NCI-H226 (cell line): ENCODE measurements around the gene ZFC3H1.

ENCODE experiments used
- DNase-seq: peaks from one replicate; pipeline ENCODE4 v3.0.0-alpha.2; 2015

Gene ZFC3H1

GRCh38 chr12:71636704-71637115 is 26.9 kb downstream of the ZFC3H1 start:
- peak; percentile 33 for DNase-seq

GRCh38 chr12:71627438-71628002 is 36.1 kb downstream of the ZFC3H1 start:
- DNase-seq = no peak

GRCh38 chr12:71626768-71627167 is 36.9 kb downstream of the ZFC3H1 start:
- no peak for DNase-seq

- DNase-seq = no peak
Observed at GRCh38 chr12:71626098-71626497, 37.5 kb downstream of the ZFC3H1 start.

GRCh38 chr12:71625476-71625875 is 38.2 kb downstream of the ZFC3H1 start:
- no peak for DNase-seq

GRCh38 chr12:71621938-71622337 is 41.7 kb downstream of the ZFC3H1 start:
- no peak for DNase-seq

GRCh38 chr12:71610031-71610795 is 53.4 kb downstream of the ZFC3H1 start:
- no peak for DNase-seq

- DNase-seq = no peak
Observed at GRCh38 chr12:71607494-71608330, 55.9 kb downstream of the ZFC3H1 start.

GRCh38 chr12:71605039-71605438 is 58.6 kb downstream of the ZFC3H1 start:
- no peak for DNase-seq

- no peak for DNase-seq
Observed at GRCh38 chr12:71602761-71603577, 60.7 kb downstream of the ZFC3H1 start.

- no peak for DNase-seq
Observed at GRCh38 chr12:71601546-71601945, 62.1 kb downstream of the ZFC3H1 start.

- DNase-seq = no peak
Observed at GRCh38 chr12:71599210-71599609, 64.4 kb downstream of the ZFC3H1 start.

GRCh38 chr12:71594214-71594948 is 69.3 kb downstream of the ZFC3H1 start:
- DNase-seq = no peak

- no peak for DNase-seq
Observed at GRCh38 chr12:71592841-71593240, 70.8 kb downstream of the ZFC3H1 start.

- no peak for DNase-seq
Observed at GRCh38 chr12:71591601-71592000, 72.0 kb downstream of the ZFC3H1 start.

GRCh38 chr12:71589478-71589881 is 74.2 kb downstream of the ZFC3H1 start:
- no peak for DNase-seq

GRCh38 chr12:71587012-71587411 is 76.6 kb downstream of the ZFC3H1 start:
- no peak for DNase-seq

GRCh38 chr12:71585218-71585617 is 78.4 kb downstream of the ZFC3H1 start:
- DNase-seq = no peak

- no peak for DNase-seq
Observed at GRCh38 chr12:71584356-71584755, 79.3 kb downstream of the ZFC3H1 start.

- no peak for DNase-seq
Observed at GRCh38 chr12:71582925-71583324, 80.7 kb downstream of the ZFC3H1 start.

- DNase-seq = peak; percentile 52
Observed at GRCh38 chr12:71581206-71581605, 82.4 kb downstream of the ZFC3H1 start.

GRCh38 chr12:71578694-71579258 is 84.9 kb downstream of the ZFC3H1 start:
- no peak for DNase-seq
